Left lung (tissue), 10 donors: ENCODE results near the gene SYNJ2. TPM values are rescaled to one million over a fixed set of nuclear protein-coding genes. Genes with fewer than 3 reads are reported as not detected.

Experiments
- ATAC-seq: fragments of 200-7000 bp; cut with Tn5 transposase; one replicate; pipeline ENCODE4 v1.9.1; 2020; ENCODE audit warnings: moderate library complexity
- DNase-seq, 4 donors: peaks; one replicate each; pipeline ENCODE4 v3.0.0-alpha.2; 2013 to 2020
- H3K27ac ChIP-seq, 2 donors: fragments of 200-600 bp; sonication (generic) in 1 of 2; one replicate each; pipeline versions ENCODE4 v1.5.0 to v1.8.0; 2020 to 2021
- H3K27me3 ChIP-seq, 2 donors: fragments of 200-600 bp; sonication (generic) in 1 of 2; one replicate each; pipeline versions ENCODE4 v1.5.0 to v1.8.0; 2020 to 2021
- H3K36me3 ChIP-seq, 2 donors: fragments of 200-600 bp; sonication (generic) in 1 of 2; one replicate each; pipeline versions ENCODE4 v1.5.0 to v1.8.0; 2020 to 2021
- H3K4me1 ChIP-seq, 2 donors: fragments of 200-600 bp; one replicate each; pipeline ENCODE4 v1.8.0; 2021
- H3K4me3 ChIP-seq, 2 donors: fragments of 200-600 bp; sonication (generic) in 1 of 2; one replicate each; pipeline versions ENCODE4 v1.5.0 to v1.8.0; 2020 to 2021; ENCODE audit warnings: mild to moderate bottlenecking in 1 of 2
- H3K9me3 ChIP-seq, 2 donors: fragments of 200-600 bp; sonication (generic) in 1 of 2; one replicate each; pipeline versions ENCODE4 v1.5.0 to v1.8.0; 2020 to 2021
- CTCF ChIP-seq, 2 donors: fragments of 200-600 bp; sonication (generic) in 1 of 2; IDR thresholded peaks; one replicate each; pipeline versions ENCODE4 v1.5.0 to v1.8.0; 2021; ENCODE audit warnings: antibody characterized with exemption in 2 of 2
- intact Hi-C, 2 donors: fragments of 100-400 bp; cut with DNase I; formaldehyde crosslinking; loops; one replicate each; pipeline versions ENCODE4 v1.11.2 to v1.14.2; 2022
- polyA plus RNA-seq, 6 donors: library from polyadenylated mRNA; unstranded; fragments of 120-200 nt; gene quantifications; one replicate each; pipeline ENCODE4 v1.2.1, GENCODE V29; 2013; ENCODE audit not compliant: insufficient read length in 6 of 6
- total RNA-seq, 2 donors: library from RNA; stranded (reverse); fragmentation: NEBNext Ultra II Directional; extraction: Animal tissue kit (Norgen Biotek cat#: 25700); gene quantifications; one replicate each; pipeline ENCODE4 v1.2.1, GENCODE V29; 2021
- donor health status: DM: no; HTN: yes; CAD: no.
- donor health status: DM: no; HTN: no; CAD: no.

Gene SYNJ2
- total and polyA plus RNA-seq, 8 donors, result 6.2 to 12.2 (median 7.5) TPM

DNA sequence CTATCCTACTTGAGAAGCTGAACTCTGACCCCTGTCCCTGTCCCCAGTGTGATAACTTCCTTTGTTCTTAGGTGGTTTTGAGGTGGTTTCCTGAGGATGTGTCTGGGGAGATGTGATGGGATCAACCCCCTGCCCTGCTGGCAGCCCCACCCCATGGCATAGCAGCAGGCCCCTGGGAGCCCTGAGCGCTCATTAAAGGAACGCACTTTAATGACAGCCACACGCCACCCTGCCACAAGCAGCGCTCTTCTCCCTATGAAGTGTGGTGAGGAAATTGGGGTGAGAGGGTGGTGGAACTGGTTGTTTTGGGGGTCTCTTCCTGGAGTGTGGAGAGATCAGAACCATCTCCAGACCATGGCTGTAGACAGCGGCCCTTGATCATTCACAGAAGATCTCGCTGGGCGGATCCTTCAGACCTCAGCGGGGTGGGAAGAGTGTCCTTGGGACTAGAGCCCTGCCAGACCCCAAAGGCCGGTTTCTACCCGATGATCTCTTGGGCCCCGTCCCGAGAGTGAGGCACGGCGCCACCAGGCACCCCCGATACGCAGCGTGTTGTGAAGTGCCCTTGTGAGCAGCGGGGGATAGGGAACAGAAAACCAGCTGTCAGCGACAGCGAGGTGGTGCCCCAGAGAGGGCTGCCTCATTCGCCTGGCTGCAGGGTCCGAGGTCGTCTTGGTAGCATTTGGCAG, 45.4 kb downstream of the SYNJ2 start:
- intact Hi-C loops, result no loop called here
- no peaks in the 10 kb centered on the region for H3K9me3 ChIP-seq
- peak overlapping the region in 1 of 2 donors; percentile 19 for H3K4me3 ChIP-seq
- H3K36me3 ChIP-seq, result no peaks in the 10 kb centered on the region
- TF ChIP-seq CTCF (IDR thresholded peaks at IDR 0.05), result no peak
- DNase-seq (peak in 1 of 4 donors; percentile 56), ATAC-seq (no peak)
- H3K27ac ChIP-seq, result peak overlapping the region; percentile 33 to 77
- H3K27me3 ChIP-seq, result no peaks in the 10 kb centered on the region
- peaks cover 20 to 64% of the 10 kb centered on the region in 2 donors for H3K4me1 ChIP-seq

GRCh38 chr6:158027590-158028285, 46.1 kb downstream of the SYNJ2 start:
- H3K27ac ChIP-seq, result peak overlapping the region in 1 of 2 donors; percentile 77

GRCh38 chr6:158028421-158028820, 46.8 kb downstream of the SYNJ2 start:
- no peak for TF ChIP-seq CTCF (IDR thresholded peaks at IDR 0.05)
- no peaks in the 10 kb centered on the region for H3K9me3 ChIP-seq

More at GRCh38 chr6:158027590-158028285, 46.1 kb downstream of the SYNJ2 start:
- no peak for TF ChIP-seq CTCF (IDR thresholded peaks at IDR 0.05)
- Histone ChIP-seq H3K4me3 (no peak overlapping the region), H3K9me3 (no peaks in the 10 kb centered on the region), H3K27me3 (no peaks in the 10 kb centered on the region), H3K4me1 (peaks cover 21 to 71% of the 10 kb centered on the region in 2 donors), H3K36me3 (no peaks in the 10 kb centered on the region)
- intact Hi-C loops, result no loop called here
- no peak for ATAC-seq
- peak in 1 of 4 donors; percentile 62 for DNase-seq

GRCh38 chr6:158028876-158029275, 47.2 kb downstream of the SYNJ2 start:
- ATAC-seq (no peak), DNase-seq (no peak)
- Histone ChIP-seq H3K36me3 (no peaks in the 10 kb centered on the region), H3K4me1 (peaks cover 21 to 76% of the 10 kb centered on the region in 2 donors), H3K4me3 (no peak overlapping the region), H3K9me3 (no peaks in the 10 kb centered on the region), H3K27ac (no peak overlapping the region), H3K27me3 (no peaks in the 10 kb centered on the region)
- no peak for TF ChIP-seq CTCF (IDR thresholded peaks at IDR 0.05)
- intact Hi-C loops, result no loop called here

More at GRCh38 chr6:158028421-158028820, 46.8 kb downstream of the SYNJ2 start:
- Histone ChIP-seq H3K4me1 (peaks cover 21 to 76% of the 10 kb centered on the region in 2 donors), H3K27ac (no peak overlapping the region), H3K27me3 (no peaks in the 10 kb centered on the region), H3K36me3 (no peaks in the 10 kb centered on the region), H3K4me3 (no peak overlapping the region)
- intact Hi-C loops, result no loop called here
- ATAC-seq, result no peak
- no peak for DNase-seq

DNA sequence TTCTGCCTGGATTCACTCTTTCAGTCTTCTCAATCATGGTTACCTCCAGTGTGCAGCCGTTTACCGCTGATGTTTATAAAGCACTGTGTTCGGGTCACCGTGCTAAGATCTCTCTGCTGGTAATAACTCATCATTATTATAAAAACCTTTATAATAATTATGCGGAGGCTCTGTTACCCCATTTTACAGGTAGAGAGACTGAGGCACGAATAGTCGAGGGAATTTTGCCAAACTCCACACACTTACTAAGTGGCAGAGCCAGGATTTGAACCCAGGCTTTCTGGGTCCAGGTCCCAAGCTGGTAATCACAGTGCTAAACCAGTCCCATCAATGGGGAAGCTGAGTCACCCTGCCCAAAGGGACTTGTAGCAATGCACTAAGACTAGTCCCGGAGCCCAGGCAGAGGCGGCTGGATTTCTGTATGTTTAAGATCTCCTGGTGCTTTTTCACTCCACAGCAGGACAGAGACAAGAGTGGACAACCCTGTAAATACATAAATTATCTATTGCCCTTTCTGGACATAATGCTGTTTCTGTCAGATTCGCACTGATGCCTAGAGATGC, 48.1 kb downstream of the SYNJ2 start:
- Histone ChIP-seq H3K27me3 (no peaks in the 10 kb centered on the region), H3K4me3 (no peak overlapping the region), H3K27ac (no peak overlapping the region), H3K4me1 (peaks cover 21 to 76% of the 10 kb centered on the region in 2 donors), H3K9me3 (no peaks in the 10 kb centered on the region), H3K36me3 (no peaks in the 10 kb centered on the region)
- no peak for TF ChIP-seq CTCF (IDR thresholded peaks at IDR 0.05)
- intact Hi-C loops, result no loop called here
- no peak for ATAC-seq
- no peak for DNase-seq
